Activated CD4-positive, CD25-positive, alpha-beta regulatory T cell treated with anti-CD3 and anti-CD28 coated beads, Interleukin-2, amount 50 U/mL, for 72 hours (primary cell): Measurements from ENCODE around the gene KCTD10.
"Not testable (repeated sequence)": the region's sequence is repeated elsewhere in the genome, so short reads cannot be mapped to it uniquely, and the experiment has no call there.

Experiments used
- DNase-seq: peaks from one replicate; pipeline ENCODE4 v3.0.0; 2021

Gene KCTD10

GRCh38 chr12:109493938-109494337, 16.8 kb upstream of the KCTD10 start:
- DNase-seq, result no peak

GRCh38 chr12:109493090-109493489, 16.0 kb upstream of the KCTD10 start:
- DNase-seq, result no peak

GRCh38 chr12:109492371-109492770, 15.3 kb upstream of the KCTD10 start:
- DNase-seq, result no peak

GRCh38 chr12:109491671-109492070, 14.6 kb upstream of the KCTD10 start:
- no peak for DNase-seq

- no peak for DNase-seq
These were observed 13.0 kb upstream of the KCTD10 start for GRCh38 chr12:109489955-109490565.

GRCh38 chr12:109489016-109489954, 12.2 kb upstream of the KCTD10 start:
- no peak for DNase-seq

GRCh38 chr12:109488051-109488665, 11.1 kb upstream of the KCTD10 start:
- no peak for DNase-seq

- no peak for DNase-seq
These were observed 10.3 kb upstream of the KCTD10 start for GRCh38 chr12:109487181-109488050.

- DNase-seq, result no peak
These were observed 8.1 kb upstream of the KCTD10 start for GRCh38 chr12:109485201-109485600.

- DNase-seq, result no peak
These were observed 6.2 kb upstream of the KCTD10 start for GRCh38 chr12:109483346-109483745.

- DNase-seq, result no peak
These were observed 5.8 kb upstream of the KCTD10 start for GRCh38 chr12:109482894-109483293.

GRCh38 chr12:109482491-109482890, 5.4 kb upstream of the KCTD10 start:
- no peak for DNase-seq

- DNase-seq, result no peak
These were observed 4.8 kb upstream of the KCTD10 start for GRCh38 chr12:109481863-109482262.

- no peak for DNase-seq
These were observed 3.3 kb upstream of the KCTD10 start for GRCh38 chr12:109480356-109480755.

GRCh38 chr12:109479761-109480160, 2.7 kb upstream of the KCTD10 start:
- no peak for DNase-seq

GRCh38 chr12:109477963-109478315, 839 bp upstream of the KCTD10 start:
- DNase-seq, result no peak

- DNase-seq, result no peak
These were observed 304 bp downstream of the KCTD10 start for GRCh38 chr12:109476807-109477184.

- DNase-seq, result no peak
These were observed 900 bp downstream of the KCTD10 start for GRCh38 chr12:109475993-109476806.

GRCh38 chr12:109475121-109475520, 2.0 kb downstream of the KCTD10 start:
- DNase-seq, result no peak

GRCh38 chr12:109473526-109474270, 3.4 kb downstream of the KCTD10 start:
- not testable (repeated sequence) for DNase-seq

- DNase-seq, result no peak
These were observed 4.1 kb downstream of the KCTD10 start for GRCh38 chr12:109473006-109473405.
